Activated CD8-positive, alpha-beta memory T cell treated with anti-CD3 and anti-CD28 coated beads for 24 hours (primary cell): Measurements from ENCODE around the gene ACSL1.

ENCODE experiments used
- DNase-seq: peaks from one replicate; pipeline ENCODE4 v3.0.0-alpha.2; 2020

The ACSL1 gene, protein sequence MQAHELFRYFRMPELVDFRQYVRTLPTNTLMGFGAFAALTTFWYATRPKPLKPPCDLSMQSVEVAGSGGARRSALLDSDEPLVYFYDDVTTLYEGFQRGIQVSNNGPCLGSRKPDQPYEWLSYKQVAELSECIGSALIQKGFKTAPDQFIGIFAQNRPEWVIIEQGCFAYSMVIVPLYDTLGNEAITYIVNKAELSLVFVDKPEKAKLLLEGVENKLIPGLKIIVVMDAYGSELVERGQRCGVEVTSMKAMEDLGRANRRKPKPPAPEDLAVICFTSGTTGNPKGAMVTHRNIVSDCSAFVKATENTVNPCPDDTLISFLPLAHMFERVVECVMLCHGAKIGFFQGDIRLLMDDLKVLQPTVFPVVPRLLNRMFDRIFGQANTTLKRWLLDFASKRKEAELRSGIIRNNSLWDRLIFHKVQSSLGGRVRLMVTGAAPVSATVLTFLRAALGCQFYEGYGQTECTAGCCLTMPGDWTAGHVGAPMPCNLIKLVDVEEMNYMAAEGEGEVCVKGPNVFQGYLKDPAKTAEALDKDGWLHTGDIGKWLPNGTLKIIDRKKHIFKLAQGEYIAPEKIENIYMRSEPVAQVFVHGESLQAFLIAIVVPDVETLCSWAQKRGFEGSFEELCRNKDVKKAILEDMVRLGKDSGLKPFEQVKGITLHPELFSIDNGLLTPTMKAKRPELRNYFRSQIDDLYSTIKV

DNA sequence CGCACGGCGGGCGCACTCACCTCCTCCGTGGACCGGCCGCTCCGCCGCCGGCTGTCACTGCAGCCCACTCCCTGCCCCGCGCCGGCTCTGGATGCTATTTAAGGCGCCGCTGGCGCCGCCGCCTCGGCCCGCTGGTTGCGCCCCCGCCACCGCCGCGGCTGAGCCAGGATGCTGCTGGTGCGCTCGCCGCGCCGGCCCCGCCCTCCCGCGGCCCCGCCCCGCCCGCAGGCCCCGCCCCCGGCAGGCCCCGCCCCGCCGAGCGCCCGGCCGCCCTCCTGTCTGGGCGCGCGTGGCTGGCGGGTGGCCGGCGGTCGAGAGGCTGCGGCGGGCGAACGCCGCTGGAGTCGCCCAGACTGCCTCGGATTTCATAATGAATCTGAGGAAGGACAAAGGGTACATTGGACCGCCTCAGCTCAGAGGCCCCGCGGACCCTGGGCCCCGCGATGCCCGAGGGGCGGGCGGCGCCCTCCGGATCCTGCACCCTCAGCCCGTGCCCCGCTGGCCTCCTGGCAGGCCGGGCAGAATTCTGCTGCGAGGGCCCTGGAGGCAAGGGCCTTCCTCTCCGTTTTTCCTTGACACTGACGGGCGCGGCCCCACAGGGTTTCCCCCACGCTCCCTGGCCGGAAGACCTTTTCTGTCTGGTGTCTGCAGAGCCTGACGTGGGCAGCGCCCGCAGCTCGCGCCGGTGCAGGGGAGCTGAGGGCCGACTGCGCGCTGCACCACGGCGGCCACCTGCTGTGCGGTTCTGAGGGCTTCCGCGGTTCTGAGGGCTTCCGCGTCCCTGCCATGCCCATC is at the start of gene ACSL1:
TSS of gene ACSL1 (minus strand) at position 73 of the 795 bp plus-strand sequence. CDS start 22,454 bp downstream, outside the sequence.
- peak; percentile 89 for DNase-seq

DNA sequence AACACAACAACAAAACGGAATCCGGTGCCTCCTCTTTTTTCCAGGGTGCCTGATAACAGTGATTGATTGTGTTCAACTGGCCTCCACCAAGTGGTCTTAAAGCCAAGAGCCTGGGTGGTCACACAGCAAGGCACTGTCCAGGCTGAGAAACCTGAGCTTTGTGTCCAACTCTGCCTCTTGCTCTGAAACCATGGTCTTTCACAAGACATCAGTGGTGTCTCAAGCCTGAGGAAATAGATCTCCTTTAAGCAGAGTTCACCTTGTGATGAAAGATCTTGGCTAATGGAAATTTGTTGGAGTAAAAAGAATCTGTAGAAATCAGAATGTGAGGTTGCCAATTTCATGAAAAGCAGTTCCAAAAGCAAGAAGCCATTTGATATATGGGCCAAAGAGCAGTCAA is 47.3 kb upstream of the ACSL1 start:
- DNase-seq = no peak

DNA sequence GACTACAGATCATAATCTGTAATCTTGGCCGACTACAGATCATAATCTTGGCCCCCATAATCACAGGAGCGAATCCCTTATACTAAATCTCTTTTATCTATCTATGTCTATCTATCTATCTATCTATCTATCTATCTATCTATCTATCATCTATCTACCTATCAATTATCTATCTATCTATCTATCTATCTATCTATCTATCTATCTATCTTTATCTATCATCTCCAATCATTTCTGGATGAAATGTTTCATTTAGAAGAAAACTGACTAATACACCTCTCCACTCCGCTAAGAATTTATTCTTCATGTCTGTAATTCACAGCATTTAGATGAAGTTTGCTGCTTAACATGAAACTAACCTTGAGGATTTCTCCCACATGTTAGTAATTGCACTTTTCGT is 45.0 kb upstream of the ACSL1 start:
- DNase-seq = no peak

DNA sequence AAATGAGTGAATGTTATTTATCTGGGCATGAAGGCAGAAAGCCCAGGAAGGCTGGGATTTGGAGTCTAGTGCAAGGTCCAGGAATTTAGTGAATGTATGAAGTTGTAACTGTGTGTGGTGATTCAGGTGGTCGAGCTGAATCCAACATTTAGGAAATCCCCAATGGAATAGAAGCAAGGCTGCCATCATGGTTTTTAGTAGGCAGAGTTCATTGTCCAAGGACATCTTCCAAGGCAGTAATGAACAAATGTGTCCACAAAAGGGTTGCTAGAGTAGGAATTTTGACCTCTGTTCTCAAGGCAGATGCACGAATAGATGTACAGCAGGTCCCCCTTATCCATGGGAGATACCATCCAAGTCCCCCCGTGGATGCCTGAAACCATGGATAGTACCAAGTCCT is 42.9 kb upstream of the ACSL1 start:
- no peak for DNase-seq

DNA sequence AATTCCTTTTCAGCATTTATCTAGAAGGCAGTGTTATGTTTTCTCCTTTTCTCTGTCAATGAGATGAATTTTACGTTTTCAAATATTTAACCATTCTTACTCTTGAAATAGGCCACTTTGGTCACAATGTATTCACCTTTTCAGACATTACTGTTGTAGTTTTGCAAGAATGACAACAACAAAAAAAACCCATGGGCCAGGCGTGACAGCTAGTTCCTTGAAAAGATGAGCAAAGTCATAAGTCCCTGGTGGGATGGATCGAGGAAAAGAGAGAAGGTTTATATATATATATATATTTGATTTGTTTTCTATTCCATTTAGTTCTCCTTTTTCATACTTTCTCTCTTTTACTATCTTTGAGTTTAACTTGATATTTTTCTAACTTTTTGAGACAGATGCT is 38.1 kb upstream of the ACSL1 start:
- DNase-seq = no peak

DNA sequence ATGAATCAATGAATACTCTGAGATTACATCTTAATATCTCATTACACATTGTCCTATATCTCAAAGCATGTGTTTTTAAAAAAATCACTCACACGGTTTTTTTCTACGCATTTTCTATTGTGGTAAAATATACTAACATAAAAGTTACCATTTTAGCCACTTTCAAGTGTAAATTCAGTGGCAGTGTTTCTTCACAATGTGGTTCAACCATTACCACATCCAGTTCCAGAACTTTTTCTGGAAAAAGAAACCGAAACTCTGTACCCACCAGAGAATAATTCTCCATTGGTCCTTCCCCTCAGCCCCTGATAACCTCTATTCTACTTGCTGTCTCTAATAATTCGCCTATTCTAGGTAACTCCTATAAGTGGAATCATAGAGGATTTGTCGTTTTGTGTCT is 35.3 kb upstream of the ACSL1 start:
- DNase-seq = no peak

DNA sequence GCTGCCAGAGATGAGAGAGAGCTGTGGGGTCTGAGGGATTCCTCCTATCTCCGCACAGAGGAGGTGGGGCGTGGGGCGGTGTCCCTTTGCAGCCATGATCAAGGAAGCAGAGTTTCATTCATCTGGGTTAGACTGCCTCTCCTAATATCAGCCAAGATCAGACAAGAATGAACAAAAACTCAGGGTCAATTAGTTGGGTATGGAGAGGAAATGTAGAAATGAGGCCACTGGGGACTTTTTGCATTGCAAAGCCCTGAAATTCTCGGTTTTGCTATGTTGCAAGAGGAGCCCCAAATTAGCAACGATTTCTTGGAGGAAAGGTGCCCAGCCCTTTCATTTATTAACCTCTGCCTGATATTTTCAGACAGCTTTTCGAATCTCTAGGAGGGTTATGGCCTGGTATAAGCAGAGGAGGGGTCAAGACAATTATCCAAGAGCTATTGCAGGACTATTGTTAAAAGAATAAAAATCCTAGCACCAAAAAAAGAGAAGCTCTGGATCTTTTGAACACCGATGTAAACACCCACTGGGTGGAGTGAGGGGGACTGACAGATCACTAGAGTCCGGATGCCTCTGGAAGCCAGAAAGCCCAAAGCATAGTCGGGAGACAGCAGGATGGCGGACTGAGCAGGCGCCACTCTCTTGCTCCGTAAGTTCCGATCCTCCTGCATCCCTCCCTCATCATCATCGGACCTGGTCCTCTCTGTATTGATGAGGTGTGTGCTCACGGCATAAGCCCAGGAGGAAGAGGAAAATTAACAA is 34.4 kb upstream of the ACSL1 start:
- no peak for DNase-seq

DNA sequence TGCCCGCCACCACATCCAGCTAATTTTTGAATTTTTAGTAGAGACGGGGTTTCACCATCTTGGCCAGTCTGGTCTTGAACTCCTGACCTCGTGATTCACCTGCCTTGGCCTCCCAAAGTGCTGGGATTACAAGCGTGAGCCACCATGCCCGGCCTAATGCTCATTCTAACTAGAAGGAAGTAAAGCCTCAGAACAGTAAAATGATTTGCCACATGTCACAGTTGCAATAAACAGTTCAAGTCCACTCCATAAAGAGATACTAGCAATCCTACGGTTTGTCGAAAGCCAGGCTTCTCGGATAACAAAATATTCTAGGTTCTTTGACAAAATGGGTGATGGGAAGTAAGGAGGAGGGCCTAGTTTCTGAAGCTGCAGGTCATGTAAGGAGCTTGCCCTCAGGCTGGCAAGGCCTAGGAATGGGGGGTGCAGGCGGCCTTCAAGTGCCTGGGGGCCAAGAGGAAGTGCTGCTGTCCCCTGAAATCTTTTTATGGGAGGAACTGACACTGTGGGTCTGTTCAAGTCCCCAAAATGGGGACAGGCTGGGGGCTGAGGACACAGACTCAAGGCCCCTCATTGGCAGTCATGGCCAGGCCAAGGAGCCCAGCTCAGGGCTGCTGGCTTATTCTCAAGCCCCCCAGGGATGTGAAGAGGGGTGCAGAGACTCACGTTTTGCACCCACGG is 31.8 kb upstream of the ACSL1 start:
- DNase-seq = no peak

DNA sequence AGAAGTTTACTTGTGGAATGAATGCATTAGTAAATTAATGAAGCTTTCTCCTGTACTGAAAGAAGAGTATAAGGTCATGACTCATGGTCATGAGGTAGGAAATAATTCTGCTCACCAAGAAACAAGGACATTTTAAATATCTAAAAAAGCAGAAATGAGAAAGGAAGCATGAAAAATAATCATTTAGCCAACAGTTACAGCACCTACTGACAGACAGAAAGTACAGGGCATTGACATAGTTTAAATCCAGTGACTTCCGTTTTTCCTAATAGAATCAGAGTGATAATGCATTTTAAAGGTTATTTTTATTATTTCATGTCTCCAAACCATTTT is 30.5 kb upstream of the ACSL1 start:
- no peak for DNase-seq

DNA sequence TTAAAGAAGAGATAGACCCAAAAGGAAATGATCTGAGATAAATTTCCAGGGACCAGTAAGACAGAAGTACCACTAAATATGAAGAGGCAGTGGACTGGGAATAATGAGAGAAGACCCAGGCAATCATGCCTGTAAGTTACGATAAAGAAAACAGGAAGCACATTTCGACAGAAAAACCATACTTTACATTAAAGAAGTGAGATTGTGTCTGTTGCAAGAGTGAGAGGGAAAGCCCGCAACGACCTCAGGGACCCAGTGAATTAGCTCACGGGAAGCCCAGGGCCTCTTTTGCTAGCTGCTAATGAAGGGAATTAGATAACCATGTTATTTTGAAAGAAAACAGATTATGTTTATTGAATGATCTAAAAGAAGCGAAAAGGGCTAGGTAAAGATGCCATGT is 28.9 kb upstream of the ACSL1 start:
- DNase-seq = no peak

DNA sequence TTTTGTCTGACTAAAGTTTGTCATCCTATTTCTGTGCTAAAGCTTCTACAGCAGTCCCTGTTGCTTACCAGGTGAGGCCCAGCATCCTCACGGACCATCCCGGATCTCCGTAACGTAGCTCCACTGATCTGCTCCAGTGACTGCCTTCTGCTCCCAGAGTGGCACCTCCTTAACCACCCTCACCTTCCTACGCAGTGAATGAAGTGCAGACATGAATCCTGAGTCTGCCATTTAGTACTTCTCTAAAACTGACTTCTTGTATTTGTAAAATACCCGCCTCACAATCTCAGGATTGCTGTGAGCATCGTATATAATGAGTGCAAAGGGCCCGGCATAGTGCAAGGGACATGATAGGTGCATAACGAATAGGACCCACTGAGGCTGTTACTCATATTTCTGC is 27.7 kb upstream of the ACSL1 start:
- DNase-seq = no peak

DNA sequence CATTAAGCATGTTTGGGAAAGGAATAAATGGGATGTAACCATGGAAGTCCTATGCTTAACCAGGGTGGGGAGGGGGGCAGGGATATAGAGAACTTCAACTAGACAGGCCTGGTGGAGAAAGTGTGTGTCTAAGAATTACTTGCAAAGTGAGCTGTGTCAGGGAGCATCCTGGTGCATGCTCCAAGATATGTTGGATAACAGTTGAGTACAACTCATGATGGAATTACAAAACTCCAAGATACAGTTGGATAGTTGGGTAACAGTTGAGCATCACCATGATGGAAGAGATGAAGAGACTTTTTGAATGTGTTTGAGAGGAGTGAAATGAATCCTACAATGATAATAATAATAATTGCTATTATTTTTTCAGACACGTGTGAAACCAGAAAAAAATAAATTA is 26.1 kb upstream of the ACSL1 start:
- no peak for DNase-seq

DNA sequence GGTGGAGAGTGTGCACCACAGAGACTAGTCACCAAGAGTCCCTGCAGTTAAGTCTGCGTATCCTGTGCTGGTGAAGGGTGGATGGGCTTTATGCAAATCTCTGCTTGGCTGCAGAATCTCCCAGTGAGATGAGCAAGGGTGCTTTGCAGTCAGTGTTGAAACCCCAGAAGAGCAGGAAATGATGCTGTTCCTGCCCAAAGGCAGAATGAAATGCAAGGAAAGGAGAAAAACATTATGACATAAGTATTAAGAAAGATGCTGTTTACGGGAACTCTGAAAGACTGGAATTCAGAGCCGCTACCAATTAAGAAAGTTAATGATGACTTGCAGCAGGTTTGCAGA is 25.4 kb upstream of the ACSL1 start:
- no peak for DNase-seq

DNA sequence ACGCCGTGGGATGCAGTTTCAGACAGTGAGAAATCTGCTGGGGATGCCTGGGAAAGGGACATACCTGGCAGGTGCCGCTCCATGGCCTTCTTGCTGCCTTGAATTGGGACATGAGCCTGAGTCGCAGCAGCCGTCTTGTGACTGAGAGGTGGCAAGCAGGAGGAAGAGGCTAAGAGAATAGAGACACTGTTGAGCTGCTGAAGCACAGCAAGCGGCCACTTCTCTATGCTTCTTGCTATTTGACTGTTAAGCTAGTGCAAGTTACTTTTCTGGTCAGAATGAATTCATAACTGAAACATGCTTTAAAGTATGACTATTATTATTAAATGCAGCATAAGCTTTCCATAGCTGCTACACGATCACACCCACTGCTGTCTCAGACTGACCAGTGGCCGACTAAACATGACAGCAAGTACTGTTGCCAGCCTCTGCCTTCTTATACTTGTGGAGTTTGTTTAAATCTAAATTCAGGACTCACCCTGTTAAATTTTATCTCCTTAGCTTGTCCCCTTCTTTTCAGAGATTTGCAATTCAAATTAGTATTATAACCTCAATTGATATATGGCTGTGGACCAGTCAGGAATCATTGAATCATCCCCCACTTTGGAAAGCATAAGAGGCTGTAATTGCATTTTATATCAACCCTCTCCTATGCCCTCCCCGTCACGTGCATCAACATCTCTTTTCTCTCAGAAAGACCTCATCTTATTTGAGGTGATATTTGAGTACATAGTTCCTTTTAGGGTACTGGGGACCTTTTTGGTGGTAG is 24.8 kb upstream of the ACSL1 start:
- DNase-seq = no peak

DNA sequence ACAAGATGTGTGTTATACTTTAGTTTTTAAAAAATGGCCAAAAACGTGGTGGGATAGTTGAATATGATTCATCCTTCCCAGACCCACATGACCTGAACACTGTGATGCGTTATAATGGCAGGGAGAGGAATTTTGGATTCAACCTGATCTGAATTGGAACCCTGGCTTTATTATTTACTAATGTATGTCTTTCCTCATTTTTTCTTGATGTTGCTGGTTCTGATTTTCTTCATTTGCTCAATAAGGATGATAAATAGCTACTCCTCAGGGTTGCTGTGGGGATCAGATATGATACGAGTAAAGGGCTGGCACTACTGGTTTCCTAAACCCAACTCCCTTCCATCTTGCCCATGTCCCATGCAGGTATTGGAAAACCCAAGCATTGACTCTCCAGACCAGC is 24.2 kb upstream of the ACSL1 start:
- DNase-seq = no peak

DNA sequence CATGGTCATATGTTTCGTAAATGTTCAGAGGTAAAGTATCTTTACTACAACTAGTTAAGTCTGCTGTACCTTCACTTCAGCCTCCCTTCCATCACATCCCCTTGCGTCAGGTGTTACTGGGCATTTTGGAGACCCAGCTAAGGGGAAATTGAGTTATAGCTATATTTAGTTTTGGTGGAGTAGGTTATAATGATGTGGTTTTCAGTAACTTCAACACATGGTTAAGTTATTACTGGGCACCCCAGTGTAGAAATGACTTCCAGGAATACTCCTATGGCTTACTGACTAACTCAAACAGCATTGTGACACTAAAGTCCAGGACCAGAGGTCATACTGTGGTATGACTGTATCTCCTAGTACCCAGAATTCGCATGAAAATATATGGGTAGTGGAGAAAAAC is 23.4 kb upstream of the ACSL1 start:
- DNase-seq = no peak

DNA sequence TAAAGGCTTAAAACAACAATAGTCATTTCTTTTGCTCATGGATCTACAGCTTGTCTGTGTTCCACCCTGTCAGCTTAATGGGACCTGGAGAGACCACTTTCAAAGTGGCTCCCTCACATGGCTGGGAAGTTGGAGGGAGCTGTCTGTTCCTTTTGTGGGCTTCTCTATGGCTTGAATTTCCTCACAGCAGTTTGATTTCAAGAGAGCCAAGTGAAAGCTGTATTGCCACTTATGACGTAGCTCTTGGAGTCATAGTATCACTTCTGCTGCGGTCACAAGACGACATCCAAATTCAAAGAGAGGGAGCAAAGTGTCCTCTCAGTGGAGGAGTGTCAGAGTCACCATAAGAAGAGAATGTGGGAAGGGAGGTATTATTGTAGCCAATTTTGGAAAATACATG is 22.7 kb upstream of the ACSL1 start:
- DNase-seq = no peak

DNA sequence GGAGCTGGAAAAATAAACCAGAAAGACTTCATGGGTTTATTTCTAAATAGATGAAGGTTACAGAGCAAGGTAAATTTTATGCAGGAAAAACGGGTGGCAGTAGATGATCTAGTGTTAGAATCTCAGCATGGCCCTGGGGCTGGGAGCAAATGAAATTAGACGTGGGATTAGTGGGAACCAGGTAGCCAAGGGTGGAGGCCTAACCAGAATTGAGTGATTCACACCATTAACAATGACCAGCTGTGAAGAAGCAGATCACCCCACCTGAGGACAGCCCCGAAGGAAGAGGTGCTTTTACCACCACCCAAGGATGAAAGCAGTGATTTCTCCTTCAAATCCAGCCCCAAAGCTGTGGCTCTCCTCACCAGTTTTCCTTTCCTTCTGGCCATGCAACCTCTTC is 20.8 kb upstream of the ACSL1 start:
- no peak for DNase-seq

DNA sequence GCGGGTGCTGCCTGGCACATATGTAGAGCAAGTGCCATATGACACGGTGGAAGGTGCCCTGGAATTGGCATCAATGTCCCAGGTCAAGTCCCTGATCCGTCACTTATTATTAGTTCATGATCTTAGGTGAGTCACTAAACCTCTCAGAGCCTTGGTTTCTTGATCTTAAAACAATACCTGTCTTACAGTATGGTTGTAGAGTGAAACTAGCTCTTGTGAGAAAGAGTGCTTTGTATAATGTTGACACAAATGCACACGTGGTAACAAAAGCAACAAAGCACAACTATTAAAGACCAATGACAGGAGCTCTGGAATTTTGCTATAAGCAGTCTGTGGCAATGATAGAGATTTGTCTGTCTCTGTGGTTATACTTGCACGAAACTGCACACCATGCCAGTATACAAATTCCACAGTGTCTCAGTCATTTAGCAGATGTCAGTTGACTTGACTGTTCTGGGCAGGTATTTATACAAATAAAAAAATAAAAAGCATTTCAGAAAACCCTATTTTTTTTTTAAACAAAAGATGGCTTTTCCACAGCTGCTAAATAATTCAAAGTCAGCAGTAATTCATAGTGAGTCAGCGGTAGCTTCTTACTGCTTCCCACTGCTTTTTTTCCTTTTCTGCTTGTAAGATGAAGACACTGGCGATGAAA is 19.7 kb upstream of the ACSL1 start:
- DNase-seq = no peak

DNA sequence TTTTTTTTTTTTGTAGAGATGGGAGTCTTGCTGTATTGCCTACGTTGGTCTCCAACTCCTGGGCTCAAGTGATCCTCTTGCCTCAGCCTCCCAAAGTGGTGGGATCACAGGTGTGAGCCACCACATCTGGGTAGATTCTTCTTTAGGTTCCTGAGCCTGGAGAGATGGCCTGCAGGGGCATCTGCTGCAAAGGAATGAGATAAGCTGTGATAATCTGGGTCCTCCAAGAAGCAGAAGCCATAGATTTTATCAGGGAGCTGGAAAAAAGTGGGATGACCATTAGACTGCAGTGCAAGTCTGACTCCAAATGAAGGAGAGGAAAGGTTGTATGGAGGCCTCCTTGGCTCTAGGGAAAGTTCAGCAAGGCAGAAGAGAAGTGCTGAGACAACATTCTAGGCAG is 19.0 kb upstream of the ACSL1 start:
- no peak for DNase-seq

DNA sequence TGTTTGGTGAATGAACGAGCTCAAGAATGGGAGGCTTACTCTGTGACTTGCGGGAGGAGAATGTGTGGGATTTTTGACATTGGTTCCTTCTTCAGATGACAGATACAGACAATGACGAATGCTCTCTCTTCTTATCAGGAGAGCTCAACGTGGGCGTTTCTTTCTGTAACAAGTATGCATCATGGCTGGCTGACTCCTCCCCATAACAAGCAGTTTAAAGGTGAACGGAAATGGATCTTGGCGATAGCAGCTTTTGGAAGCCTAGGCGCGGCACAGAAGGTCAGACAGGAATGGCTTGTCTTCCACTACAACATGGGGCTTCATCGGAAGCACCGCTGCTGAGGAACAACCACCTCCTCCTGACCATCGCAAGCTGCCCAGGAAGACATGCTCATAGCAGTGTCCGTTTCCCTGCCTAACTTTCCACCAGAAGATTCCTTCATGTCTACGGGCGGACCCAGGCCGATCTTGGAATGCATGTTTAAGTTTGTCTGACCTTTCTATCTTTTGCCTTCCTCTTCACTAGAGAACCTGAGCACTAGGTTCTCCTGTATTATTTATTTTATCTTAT is 18.3 kb upstream of the ACSL1 start:
- no peak for DNase-seq
